ENCODE measurements around the gene KLHL22. TPM values are rescaled to one million over a fixed set of nuclear protein-coding genes. Genes with fewer than 3 reads are reported as not detected.
"Not testable (repeated sequence)": the region's sequence is repeated elsewhere in the genome, so short reads cannot be mapped to it uniquely, and the experiment has no call there.

Gene KLHL22
- total RNA-seq, 1 experiment from 2014 or later, result 13.7 TPM

- DNase-seq (ENCODE audit: low spot score), result not testable (repeated sequence)
Measured at GRCh38 chr22:20504293-20504922, 8.8 kb upstream of the KLHL22 start.

DNA sequence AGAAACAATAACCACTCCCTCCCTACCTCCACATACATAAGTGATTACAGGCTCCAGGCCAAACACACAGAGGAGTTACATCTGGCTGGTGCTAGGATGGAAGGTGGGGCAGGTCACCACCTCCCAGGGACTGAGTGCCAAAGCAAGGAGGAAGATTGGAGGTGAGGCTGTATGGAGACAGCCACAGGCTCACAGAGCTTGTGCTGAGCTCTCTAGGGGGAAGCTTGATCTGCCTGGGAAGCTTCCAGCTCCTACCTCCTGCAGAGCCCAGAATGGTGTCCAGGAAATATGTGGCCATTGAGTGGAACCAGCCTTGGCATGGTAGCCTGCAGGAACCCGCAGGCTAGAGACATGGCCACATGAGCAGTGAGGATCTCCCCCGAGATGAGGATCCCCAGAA lies 8.2 kb upstream of the KLHL22 start:
- no peak for DNase-seq (ENCODE audit: low spot score)

DNA sequence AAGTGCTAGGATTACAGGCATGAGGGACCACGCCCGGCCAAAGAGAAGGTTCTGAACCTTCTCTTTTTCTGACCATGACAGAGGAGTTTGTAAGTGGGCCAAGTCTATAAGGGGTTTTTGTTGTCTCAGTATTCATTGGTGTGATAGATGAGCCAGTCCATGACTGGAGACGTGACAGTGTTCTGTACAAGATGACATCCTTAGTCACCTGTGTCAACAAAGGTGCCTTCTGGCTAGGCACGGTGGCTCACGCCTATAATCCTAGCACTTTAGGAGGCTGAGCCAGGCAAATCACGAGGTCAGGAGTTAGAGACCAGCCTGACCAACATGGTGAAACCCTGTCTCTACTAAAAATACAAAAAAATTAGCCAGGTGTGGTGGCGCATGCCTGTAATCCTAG lies 4.2 kb upstream of the KLHL22 start:
- DNase-seq (ENCODE audit: low spot score), result no peak

- no peak for DNase-seq (ENCODE audit: low spot score)
Measured at GRCh38 chr22:20498913-20499312, 3.3 kb upstream of the KLHL22 start.

GRCh38 chr22:20497426-20497825 lies 1.8 kb upstream of the KLHL22 start:
- no peak for DNase-seq (ENCODE audit: low spot score)

DNA sequence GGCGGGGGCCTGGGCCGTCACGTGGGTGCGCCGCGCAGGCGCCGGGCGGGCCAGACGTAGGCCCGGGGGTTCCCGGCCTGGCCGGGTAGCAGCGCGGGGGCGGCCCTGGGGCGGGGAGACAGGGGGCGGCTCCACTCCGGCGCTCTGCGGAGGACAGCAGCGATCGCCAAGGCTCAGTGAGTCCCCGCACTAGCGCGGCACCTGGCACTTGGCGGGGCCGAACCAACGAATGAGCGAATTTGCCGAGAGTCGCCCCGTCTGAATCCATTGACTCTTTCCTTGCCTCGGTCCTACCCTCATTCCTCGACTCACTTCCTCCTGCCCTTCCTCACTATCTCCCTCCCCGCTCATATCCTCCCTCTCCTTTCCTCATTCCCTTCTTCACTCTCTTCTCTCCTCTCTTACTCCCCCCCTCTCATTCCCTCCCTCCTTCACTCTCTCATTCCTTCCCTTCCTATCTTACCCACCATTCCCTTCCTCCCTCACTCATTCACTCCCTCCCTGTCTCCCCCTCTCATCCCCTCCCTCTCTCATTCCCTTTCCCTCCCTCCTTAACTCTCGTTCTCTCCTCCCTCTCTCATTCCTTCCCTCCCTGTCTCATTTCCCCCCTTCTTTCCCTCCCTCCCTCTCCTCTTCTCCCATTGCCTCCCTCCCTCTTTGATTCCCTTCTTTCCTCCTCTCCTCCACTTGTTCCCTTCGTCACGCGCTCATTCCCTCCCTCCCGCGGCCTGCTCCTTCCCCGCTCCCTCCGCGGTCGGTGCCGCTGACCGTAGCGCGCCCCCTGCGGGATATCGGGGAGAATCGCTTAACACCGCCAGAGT lies 476 bp upstream of the KLHL22 start:
- peak; percentile 75 for DNase-seq (ENCODE audit: low spot score)

- no peak for DNase-seq (ENCODE audit: low spot score)
Measured at GRCh38 chr22:20491346-20491745, 4.2 kb downstream of the KLHL22 start.

DNA sequence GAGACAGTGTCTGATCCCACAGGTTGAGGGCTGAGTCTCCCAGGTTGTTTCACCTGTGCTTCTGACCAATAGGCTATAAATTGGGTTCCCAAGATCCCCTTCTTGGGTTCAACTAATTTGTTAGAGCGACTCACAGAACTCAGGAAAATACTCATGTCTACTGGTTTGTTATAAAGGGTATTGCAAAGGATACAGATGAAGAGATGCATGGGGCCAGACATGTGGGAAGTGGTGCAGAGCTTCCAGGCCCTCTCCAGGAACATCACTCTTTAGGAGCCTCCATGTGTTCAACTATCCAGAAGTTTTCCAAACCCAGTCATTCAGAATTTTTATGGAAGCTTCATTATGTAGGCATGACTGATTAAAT lies 4.7 kb downstream of the KLHL22 start:
- DNase-seq (ENCODE audit: low spot score), result no peak

GRCh38 chr22:20490183-20490940 lies 5.2 kb downstream of the KLHL22 start:
- DNase-seq (ENCODE audit: low spot score), result no peak

- no peak for DNase-seq (ENCODE audit: low spot score)
Measured at GRCh38 chr22:20488946-20489345, 6.6 kb downstream of the KLHL22 start.

- DNase-seq (ENCODE audit: low spot score), result no peak
Measured at GRCh38 chr22:20487715-20488114, 7.9 kb downstream of the KLHL22 start.

DNA sequence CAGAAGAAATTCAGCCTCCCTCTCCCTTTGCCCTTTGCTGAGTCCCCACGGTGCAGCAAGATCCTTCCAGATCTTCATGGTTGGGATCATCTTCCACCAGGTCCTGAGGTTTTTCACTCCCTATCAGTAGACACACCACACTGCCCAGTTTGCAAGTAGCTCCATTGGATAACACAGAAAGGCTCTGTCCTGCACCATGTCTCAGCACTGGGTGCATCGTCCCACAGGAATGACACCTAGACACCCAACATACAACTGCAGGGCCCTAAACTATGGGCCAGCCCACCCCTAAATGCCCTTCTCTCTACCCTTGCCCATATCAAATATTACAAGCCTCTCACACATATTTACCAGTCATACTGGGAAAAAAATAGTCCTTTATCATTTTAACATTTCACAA lies 9.4 kb downstream of the KLHL22 start:
- DNase-seq (ENCODE audit: low spot score), result no peak

GRCh38 chr22:20484948-20485683 lies 10.5 kb downstream of the KLHL22 start:
- no peak for DNase-seq (ENCODE audit: low spot score)

GRCh38 chr22:20483771-20484170 lies 11.8 kb downstream of the KLHL22 start:
- no peak for DNase-seq (ENCODE audit: low spot score)

DNA sequence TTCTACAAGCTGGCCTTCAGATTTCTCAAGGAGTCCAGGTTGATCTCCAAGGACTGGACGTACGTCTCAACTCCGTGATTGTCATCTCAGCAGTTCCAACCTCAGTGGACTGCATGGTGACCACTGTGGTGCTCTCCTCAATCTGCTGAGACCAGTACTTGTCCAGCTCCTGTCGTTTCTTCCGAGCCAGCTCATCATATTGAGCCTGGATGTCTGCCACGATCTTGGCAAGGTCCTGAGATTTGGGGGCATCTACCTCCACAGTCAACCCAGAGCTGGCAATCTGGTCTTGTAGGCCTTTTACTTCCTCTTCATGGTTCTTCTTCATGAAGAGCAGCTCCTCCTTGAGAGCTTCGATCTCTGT lies 12.5 kb downstream of the KLHL22 start:
- not testable (repeated sequence) for DNase-seq (ENCODE audit: low spot score)

DNA sequence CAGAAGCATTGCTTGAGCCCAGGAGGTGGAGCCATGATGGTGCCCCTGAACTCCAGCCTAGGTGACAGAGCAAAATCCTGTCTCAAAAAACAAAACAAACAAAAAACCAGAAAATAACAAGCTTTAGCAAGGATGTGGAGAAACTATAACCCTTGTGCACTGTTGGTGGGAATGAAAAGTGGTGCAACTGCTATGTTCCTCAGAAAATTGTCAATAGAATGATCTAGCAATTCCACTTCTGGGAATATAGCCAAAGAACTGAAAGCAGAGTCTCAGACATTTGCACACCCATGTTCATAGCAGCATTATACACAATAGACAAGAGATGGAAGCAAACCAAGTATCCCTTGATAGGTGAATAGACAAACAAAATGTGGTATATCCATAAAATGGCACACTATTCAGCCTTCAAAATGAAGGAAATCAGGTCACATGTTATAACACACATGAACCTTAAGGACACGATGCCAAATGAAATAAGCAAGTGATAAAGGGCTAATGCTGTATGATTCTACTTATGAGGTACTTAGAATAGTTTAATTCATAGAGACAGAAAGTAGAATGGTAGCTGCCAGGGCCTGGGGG lies 15.9 kb downstream of the KLHL22 start:
- no peak for DNase-seq (ENCODE audit: low spot score)

GRCh38 chr22:20478059-20478458 lies 17.5 kb downstream of the KLHL22 start:
- DNase-seq (ENCODE audit: low spot score), result not testable (repeated sequence)

DNA sequence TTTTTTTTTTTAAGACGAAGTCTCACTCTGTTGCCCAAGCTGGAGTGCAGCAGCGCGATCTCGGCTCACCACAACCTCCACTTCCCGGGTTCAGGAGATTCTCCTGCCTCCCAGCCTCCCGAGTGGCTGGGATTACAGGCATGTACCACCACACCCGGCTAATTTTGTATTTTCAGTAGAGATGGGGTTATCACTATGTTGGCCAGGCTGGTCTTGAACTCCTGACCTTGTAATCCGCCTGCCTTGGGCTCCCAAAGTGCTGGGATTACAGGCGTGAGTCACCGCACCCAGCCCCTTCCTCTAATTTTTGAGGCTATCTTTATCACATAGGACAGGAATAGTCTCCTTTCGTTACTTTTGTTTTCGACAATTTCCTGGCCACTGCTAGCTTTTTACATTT lies 20.0 kb downstream of the KLHL22 start:
- not testable (repeated sequence) for DNase-seq (ENCODE audit: low spot score)

GRCh38 chr22:20475115-20475436 lies 20.5 kb downstream of the KLHL22 start:
- DNase-seq (ENCODE audit: low spot score), result no peak

DNA sequence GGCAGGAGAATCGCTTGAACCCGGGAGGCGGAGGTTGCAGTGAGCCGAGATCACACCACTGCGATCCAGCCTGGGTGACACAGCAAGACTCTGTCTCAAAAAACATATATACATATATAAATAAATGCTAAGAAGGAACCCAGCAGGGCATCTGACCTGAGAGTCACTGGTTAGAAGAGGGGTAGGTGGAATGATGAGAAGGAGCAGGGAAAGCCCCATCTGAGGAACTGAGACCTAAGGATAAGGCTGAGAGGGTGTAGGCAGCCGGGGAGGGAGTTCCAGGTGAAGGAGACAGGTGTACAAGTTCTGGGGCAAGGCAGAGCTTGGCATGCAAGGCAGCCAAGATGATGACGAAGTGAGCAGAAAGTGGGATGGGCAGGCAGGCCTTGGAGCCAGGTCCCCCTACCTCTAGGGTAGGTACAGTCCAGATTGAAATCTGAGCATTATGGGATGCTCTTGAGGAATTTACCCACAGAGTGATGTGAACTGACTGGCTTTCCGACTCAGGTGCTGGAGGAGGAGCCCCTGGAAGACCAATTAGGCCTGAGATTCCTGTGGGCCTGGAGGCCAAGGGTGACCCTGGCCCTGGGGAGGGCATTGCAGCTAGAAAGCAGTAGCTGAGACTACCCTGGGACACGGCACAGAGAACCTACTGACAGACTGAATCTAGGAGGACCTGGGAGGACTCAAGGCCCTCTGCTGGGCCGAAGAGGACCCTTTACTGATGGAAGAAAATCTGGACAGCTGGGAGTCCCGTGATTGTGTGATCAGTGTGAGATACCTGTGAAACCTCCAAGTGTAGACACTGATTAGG lies 22.8 kb downstream of the KLHL22 start:
- no peak for DNase-seq (ENCODE audit: low spot score)
